GM21619 (cell line): ENCODE data around the gene BRWD1.

Source experiments
- ATAC-seq: cut with Tn5 transposase; IDR thresholded peaks from one replicate; pipeline ENCODE4 v1.9.1; 2021; ENCODE audit not compliant: unreplicated experiment

The BRWD1 gene

DNA sequence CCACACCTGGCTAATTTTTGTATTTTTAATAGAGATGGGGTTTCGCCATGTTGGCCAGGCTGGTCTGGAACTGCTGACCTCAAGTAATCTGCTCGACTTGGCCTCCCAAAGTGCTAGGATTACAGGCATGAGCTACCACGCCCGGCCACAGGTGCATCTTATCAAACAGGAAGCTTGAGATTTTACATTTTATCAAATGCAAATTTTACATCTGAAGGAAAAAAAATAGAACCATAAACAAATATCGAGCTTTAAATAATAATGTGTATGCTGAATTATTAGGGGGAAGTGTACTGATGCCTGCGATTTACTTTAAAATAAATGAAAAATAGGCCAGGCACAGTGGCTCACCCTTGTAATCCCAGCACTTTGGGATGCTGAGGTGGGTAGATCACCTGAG is 16.6 kb upstream of the BRWD1 start:
- no peak for ATAC-seq

DNA sequence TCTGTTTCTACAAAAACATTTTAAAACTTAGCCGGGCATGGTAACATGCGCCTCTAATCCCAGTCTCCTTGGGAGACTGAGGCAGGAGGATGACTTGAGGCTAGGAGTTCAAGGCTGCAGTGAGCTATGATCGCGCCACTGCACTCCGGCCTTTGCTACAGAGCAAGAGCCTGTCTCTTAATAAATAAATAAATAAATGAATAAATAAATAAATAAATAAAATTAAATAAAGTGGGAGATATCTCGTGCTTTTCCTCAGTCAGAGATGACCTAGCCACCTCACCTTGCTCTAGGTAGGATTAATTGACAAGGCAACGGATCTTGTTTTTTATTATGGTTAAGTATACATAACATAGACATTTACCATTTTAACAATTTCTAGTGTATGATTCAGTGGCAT is 14.3 kb upstream of the BRWD1 start:
- no peak for ATAC-seq

DNA sequence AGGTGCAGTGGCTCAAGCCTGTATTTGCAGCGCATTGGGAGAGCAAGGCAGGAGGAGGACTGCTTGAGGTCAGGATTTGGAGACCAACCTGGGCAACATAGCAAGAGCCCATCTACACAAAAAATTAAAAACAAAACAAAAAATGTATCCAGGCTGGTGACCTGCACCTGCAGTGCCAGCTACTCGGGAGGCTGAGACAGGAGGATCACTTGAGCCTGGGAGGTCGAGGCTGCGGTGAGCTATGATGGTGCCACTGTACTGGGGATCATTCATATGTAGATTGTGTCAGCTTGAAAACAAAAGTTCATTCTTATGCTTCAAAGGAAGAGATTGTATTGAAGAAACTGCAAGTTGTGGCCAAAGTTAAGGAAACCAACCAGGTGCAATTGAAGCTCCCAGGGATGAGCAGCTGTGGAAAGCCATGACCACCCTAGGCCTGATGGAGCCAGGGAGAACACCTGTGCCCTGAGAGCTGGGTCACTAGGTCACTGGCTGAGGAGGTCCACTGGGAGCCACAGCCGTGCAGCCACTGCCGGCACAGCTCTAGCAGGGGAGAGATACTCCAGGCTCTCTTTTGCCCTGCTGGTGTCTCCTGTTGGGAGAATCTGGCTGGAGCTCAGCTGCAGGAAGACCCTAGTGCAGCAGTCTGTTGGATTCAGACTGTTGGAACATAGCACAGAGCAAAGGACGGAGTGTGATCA is 13.3 kb upstream of the BRWD1 start:
- no peak for ATAC-seq

DNA sequence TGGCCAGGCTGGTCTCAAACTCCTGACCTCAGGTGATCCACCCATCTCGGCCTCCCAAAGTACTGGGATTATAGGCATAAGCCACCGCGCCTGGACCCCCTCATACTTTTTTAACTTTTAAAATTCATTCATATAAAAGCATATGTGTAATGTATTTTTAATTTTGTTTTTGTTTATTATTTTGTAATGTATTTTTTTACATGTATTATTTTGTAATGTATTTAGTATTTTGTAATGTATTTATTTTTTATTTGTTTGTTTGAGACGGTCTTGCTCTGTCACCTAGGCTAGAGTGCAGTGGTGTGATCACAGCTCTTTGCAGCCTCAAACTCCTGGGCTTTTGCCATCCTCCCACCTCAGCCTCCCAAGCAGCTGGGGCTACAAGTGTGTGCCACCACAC is 12.0 kb upstream of the BRWD1 start:
- no peak for ATAC-seq

DNA sequence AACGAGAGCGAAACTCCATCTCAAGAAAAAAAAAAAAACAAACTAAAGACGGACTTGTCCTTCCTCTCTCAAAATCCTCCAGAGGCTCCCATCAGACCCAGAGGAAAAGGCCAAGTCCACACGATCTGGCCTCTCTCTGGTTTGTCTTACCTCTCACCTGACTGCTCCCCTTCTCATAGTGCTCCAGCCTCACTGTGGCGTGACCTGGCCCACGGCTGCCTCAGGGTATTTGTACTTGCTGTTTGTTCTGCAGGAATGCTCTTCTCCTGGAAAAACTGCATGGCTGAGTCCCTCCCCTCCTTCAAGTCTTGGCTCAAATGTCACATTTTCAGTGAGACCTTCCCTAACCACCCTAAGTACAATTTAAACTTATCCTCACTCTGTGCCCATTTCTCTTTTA is 8.0 kb upstream of the BRWD1 start:
- ATAC-seq, result no peak

DNA sequence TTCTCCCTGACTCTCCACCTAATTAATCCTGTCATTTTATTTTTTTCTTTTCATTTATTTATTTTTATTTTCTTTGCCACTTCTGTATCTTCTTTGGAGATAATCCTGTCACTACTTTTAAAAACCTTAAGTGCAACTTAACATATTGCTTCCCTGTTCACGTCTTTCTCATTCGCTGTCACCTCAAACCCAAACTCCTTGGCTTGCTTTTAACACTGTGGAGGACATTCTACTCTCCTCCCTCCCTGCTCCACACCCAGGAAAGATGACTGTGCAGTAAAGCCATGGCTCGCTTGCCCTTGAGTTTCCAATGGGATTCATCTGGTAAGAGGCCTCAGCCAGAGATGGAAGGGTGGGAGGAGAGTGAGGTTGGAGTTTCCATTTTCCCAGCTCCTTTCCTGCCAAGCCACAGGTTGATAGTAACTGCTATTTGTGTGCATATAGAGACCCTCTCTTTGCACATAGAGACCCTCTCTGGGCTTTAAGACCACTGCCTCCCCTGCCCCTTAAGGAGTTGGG is 6.4 kb upstream of the BRWD1 start:
- ATAC-seq, result no peak

DNA sequence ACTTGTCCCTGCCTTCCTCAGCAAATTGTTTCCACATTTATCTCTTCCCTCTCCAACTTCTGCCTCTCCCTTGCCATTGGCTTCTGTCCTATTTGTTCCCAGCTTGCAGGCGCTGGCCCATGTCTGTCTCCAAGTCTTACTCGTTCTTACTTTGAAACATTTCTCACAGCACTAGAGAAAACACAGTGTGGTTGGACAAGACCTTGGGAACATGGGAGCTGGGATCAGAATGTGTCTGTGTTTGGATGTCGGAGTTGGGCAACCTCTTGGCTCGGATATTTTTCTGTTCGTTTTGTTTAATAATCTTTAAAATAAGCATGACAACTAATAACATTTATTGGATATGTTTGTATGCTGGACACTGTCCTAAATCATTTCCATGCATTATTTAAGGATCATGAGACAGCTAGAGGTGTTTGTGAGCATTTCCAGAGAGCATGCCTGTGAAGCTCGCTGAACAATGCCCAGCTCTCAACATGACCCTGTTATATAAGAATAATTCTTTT is 5.9 kb upstream of the BRWD1 start:
- no peak for ATAC-seq

DNA sequence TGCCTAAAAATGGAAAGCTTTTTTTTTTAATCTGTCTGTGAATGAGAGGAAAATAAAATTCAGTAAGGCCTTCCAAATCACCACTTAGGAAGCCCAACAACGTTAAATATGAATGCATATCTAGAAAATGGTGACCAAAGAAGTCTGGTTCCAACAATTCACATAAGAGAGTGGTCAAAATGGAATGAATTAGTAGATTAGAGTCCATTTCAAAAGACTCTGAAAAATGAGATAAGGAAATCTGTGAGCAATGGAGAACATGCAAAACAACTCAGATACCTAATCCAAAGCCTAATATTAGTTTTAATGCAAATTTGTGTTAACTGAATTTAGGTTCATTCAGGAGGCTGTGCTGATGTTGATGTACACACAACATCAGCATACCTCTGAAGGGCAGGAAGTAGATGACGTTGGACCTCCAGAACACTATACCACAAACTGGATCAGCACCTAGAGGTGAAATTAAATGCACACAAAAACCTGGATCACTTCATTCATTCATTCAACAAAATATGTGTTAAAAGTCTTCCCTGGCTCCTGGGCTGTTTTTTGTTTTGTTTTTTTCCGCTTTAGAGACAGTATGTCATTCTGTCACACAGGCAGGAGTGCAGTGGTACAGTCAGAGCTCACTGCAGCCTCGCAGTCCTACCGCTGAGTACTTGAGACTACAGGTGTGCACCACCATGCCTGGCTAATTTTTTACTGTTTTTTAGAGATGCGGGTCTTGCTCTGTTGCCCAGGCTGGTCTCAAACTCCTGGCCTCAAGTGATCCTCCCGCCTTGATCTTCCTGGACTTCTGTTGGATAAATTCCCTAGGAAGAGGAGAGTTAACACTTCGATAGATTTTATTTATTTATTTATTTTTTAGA is 4.9 kb upstream of the BRWD1 start:
- ATAC-seq, result no peak

DNA sequence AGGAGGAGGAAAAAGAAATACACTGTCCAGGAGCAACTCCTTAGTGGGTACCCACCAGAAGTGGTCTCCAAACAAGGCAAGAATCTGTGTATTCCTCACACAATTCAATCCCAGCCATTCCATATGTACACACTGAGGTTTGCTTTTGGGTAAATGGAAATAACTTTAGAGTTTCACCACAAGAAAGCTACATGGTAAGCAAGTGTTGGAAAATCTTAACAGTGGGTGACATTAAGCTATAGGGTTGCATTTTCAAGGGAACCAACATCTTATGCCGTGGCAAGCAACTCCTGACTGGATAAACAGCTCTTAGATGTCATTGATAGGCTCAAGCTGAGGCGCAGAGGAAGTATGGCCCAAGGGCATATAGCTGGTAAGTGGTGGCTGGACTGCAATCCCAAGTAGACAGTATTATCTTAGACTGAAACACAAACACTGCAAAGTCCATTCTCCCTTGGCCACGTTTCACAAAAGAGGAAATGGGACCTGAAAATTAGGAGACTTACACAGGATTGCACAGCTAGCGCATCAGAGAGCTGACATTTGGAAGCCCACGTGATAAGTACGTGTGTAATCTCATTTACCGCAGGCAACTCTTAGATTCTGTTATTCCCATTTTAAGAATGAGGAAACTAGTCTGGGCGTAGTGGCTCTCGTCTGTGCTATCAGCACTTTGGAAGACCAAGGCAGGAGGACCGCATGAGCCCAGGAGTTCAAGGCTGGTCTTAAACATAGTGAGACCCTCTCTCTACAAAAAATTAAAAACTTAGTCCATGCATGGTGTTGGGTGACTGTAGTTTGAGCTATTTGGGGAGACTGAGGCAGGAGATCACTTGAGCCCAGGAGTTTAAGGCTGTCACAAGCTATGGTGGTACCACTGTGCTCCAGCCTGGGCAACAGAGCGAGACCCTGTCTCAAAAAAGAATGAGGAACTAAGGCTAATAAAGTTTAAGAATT is 4.0 kb upstream of the BRWD1 start:
- no peak for ATAC-seq

DNA sequence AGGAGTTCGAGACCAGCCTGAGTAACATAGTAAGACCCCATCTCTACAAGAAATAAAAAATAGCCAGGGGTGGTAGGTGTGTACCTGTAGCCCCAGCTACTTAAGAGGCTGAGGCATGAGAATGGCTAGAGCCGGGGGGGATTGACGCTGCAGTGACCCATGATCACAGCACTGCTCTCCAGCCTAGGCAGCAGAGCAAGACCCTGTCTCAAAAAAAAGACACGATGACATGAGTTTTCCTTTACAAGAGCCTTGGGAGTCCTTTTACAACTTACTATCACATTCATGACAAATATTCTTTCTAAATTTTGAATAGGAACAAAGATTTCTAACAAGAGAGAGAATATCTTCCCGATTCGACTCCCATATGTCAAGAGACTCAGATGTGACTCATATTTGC is 3.3 kb upstream of the BRWD1 start:
- ATAC-seq, result no peak

DNA sequence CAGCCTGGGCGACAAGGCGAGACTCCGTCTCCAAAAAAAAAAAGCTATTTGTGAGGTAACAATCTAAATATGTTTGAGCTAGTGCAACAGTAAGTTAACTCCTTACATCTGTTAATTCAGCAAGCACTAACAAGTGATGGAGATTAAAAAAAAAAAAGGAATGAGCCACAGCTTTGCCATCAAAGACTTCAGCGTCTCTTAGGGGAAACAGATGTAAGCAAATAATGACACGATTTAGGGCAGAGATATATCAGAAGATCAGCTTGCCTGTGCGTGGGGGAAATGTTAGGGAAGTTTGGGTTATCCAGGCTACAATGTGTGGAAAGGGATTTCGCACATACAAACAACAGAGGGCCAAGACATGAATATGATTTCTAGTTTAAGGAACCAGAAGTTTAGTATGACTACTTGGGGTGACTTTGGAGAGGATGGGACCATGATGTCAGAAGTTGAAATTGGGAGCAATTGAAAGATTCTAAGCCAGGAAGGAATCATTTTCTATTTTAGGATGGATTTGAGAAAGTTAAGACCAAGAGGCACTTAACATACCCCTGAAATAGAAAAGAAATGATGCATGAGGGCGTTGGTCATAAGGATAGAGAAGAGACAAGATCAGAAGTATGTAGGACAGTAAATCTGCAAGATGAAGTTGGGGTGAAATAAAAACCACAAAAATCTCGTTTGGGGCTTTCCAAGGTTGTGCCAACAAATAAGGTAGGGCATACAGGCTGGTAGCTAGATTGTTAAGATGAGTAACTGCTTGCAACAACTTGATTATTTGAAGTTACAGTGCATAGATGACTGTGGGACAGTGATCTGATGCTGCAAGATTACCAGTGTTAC is 2.4 kb upstream of the BRWD1 start:
- no peak for ATAC-seq

DNA sequence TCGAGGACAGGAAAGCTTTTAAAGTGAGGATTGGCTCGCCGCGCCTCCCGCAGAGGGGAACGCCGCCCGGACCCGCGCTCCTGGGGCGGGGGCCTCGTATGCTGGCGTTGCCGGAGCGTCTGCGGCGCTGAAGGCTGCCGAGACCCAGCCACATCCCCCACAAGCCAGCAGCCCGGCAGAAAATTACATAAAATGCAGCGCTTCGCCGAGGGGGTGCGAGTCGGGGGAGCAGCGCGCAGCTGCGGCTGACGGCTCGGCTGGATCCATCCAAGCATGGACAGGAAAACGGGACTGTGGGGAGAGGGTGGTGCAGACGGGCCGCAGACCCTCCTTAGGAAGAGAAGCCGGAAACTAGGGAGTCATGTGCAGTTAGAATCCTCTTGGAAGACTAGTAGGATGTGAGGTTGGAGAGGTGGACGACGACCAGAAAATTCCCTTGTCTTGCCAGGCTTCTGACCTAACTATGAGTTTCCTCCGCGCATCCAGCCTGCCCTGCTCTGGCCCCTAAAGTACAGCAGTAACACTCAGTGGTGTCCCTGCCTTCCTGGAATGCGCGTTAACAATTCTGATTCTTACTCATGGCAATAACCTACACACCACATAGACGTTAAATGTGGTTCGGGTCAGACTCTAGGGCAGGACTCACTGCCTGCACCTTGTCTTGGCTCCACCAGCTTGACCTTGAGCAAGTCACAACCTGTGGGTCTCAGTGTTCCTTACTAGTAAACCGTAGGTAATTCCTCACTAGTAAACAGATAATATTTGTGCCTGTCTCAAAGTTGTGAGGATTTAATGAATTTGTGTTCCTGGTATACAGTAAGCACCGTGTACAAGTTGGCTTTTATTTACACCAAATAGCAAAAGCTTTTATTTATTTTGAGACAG is 953 bp upstream of the BRWD1 start:
- peak; percentile 17 for ATAC-seq

DNA sequence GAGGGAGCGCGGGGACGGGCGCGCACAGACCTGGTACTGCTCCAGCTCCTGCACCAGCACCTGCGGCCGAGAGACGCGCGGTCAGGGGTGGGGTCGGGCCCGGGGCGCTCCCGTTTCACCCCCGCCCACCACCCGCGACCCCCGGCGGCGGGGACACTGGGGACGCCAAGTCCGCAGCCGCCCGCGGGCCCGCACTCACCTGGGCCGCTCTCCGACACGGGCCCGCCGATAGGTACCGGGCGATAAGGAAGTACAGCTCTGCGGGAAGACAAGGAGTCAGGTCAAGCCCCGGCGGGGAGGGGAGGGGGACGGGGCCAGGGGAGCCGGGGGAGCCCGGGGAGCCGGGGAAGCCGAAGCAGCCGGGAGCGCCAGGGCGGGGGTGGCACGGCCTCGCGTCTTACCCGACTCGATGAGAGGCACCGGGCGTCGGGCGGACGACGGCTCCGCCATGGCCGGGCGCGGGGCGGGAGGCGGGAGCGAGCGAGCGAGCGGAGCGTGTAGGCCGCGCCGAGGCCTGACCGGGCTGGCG is 326 bp downstream of the BRWD1 start:
- peak; percentile 8 for ATAC-seq

DNA sequence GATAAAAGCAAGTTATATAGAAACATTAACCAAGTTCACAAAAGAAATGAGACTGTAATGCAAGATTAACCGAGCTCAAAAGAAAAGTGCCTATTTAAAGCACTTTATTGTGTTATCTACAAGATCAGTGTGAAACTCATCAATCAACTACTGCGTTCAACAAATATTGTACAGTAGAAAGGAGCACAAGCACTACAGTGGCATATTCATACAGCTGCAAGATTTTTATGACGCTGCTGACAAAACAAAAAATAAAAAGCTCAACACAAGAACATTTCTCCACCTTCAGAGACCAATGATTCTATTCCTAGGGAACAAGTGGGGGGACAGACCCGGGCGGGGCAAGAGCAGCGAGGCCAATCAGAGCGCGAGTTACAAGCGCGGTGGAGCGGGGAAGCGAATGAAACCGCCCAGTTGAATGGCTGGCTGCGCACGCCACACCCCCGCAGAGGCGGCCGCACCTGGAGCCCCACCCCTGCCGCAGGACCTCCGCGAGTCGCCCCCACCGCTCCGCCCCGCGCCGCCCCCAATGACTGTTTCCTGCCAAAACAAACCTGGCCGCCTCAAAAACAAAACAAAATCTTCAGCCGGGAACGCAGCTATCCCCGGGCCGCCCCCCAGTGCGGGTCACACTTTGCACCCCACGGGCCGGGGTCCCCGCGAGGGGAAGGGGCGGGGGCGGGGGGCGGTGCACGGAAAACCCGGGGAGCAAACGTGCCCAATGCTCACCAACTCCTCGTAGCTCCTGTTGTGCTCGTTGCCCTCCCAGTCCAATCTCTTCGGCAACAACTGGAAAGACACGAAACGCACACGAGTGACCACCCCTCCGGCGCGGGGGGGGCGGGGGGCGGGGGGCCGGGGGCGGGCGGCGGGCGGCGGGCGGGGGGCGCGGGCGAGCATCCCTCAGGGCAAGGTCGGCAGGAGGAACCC is 1.1 kb downstream of the BRWD1 start:
- ATAC-seq, result peak; percentile 71

DNA sequence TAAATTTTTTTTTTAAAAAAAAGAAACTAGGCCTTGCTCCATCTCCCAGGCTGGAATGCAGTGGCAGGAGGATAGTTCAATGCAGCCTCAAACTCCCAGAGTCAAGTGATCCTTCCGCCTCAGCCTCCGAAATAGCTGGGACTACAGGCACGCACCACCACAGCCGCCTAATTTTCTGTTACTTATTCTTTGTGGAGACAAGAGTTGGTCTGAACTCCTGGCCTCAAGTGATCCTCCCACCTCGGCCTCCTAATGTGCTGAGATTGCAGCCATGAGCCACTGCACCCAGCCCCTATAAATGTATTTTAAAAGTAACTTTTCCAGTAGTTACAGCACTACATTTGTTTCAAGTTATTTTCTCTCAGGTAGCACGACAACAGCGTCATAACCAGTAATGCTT is 2.3 kb downstream of the BRWD1 start:
- no peak for ATAC-seq

DNA sequence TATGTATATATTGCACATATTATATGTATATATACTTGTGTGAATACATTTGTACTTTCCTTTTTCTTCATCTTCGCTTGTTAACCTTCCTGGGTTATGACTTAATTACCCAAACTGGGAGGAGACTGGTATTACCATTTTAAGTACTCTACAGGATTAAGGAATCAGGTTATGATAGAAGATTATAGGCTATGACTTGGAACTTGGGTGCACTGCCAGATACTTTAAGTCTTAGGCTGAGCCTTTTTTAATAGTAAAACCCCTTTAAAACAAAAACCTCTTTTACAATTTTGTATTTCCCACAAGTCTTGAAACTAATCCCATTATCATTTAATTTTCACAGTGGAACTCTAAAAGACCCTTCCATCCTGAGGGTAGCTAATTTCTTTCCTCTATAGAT is 6.0 kb downstream of the BRWD1 start:
- no peak for ATAC-seq

DNA sequence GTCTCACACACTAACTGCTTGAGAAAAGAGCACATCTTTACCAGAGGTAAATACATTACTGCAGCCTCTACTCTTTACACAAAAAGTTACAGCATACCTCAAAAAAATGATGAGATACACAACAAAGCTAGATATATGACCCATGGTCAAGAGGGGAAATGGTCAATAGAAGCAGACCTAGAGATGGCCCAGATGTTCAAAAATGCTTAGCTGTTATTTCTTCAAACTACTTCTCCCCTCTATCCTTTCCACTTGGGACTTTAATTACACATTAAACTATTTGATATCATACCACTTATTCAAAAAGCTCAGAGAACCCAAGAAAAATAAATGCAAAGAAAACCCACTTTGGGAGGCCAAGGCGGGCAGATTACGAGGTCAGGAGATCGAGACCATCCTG is 12.8 kb downstream of the BRWD1 start:
- ATAC-seq, result no peak

DNA sequence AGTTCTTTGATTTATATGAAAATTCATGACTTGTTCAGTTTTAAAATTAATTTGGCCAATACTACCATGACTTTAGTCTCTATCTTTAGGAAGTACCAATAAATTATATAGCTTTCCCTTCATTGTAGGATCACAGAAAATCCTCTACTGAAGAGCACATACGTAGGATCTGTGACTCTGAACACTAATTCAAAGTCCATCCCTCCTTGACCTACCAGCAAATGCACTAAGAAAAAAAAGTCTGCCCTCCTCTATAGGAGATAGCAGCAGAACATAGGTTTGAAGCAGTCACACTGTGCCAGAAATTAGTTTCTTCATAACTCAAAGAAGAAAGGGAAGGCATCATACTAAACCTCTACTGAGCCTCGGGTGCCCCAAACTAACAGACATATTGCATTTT is 16.5 kb downstream of the BRWD1 start:
- no peak for ATAC-seq
